Epidermal melanocyte (primary cell): ENCODE results near the gene NOTCH2.

Source experiments
- DNase-seq: peaks from one replicate; pipeline ENCODE4 v3.0.0; 2011; ENCODE audit warnings: low spot score; ENCODE audit not compliant: insufficient read length

NOTCH2 gene

GRCh38 chr1:119946724-119947123 lies 122.7 kb downstream of the NOTCH2 start:
- DNase-seq, result no peak

GRCh38 chr1:119943216-119943615 lies 126.2 kb downstream of the NOTCH2 start:
- no peak for DNase-seq

DNA sequence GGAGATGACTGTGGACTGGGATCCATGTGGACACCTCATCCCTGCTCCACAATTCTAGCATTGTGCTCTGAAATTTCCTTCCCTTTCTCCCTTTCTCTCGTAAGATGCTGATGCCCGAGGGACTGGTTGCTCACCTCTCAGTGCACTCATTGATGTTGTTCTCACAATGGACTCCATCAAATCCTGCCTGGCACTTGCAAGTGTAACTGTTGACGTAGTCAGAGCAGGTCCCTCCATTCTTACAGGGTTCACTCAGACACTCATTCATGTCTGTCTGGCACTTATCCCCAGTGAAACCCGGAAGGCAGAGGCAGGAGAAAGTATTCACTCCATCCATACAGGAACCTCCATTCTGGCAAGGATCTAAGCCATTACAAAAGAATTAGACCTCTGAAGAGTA lies 128.1 kb downstream of the NOTCH2 start:
- DNase-seq, result no peak

GRCh38 chr1:119940697-119941096 lies 128.8 kb downstream of the NOTCH2 start:
- DNase-seq, result no peak

GRCh38 chr1:119937198-119937597 lies 132.3 kb downstream of the NOTCH2 start:
- DNase-seq, result no peak

DNA sequence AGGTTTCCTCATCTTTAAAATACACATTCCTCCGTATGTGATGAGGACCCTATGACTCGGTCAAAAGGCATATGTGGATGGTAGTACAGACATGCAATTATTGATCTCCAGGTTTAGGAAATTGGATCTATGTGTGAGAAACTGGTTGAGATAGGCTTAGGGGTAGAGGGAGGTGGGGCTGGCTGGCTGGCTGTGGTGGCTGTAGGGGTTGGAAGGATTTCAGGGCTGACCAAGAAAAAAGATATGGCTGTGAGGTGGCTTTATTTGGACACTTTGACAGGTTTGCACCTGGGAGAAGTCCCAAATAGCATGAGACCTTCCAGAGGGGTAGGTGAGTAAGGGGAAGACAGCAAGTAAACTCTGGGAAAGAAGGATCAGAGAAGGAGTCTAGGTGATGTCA lies 133.5 kb downstream of the NOTCH2 start:
- no peak for DNase-seq

DNA sequence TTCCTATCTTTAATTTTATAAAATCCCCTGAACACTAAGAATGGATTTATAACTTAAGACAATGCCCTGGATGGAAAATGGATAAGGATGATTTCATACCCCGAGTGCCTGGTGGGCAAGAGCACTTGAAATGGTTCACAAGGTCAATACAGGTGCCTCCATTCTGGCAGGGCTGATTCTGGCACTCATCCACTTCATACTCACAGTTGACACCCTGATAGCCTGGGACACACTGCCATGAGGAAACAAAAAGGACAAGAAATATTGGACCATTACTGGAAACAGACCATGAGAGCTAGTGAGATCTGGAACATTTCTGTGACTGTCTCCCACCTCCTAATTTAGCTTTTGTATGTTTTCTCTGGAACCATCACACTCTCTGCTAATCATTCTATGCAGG lies 134.1 kb downstream of the NOTCH2 start:
- no peak for DNase-seq

DNA sequence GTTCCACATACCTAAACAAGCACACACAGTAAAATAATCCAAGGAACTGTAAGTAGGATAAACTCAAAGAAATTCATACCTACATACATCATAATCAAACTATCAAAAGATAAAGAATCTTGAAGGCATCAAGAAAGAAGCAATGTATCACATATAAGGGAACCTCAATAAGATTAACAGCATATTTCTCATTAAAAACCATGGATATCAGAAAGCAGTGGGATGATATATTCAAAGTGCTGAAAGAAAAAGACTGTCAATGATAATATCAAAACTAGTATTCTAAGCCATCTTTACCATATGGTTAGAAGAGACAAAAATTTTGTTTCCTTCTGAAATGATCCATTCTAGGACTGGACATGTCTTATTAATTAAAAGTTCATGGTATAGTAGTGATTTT lies 136.1 kb downstream of the NOTCH2 start:
- DNase-seq, result no peak

- no peak for DNase-seq
Measured at GRCh38 chr1:119929643-119930315, 139.7 kb downstream of the NOTCH2 start.

- no peak for DNase-seq
Measured at GRCh38 chr1:119926553-119926952, 142.9 kb downstream of the NOTCH2 start.

DNA sequence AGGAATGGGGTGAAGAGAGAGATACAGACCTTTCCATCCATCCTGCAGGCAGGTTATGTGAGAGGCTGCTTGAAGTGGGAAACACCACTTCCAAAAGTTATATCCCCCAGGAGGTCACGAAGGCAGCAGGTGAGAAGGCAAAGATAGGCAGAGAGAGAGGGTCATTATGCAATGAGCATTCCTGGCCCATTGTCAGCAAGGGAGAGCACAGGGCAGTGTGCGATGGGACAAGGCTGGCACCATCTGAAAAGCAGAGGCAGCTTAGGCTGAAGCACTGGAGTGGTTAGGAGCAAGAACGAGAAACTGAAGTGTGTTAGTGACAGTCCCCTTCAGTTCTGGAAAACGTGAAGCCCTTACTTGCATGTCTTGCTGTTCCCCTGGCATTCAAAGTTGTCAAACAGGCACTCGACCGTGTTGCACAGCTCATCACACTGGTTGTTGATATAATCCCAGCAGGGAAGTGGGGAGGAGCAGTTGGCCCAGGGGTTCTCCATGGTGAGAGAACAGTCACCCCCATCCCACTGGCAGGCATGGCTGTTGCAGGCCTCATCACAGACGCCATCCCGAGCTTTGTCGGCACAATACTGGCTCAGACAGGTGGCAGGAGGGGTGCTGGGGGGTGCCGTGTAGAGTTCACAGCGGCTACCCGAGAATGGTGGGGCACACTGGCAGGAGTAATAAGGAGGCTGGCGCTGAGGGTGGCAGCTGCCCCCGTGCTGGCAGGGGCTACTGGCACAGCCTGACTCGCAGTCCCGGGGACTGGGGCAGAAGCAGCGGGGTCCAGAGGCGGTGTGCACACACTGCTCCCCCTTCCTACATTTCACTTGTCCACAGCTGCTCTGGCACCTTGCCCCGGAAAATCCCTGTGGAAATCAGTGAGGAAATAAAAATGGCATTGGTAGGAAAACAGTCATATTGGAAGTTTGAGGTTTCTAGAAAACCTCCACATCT lies 144.2 kb downstream of the NOTCH2 start:
- DNase-seq, result no peak

GRCh38 chr1:119920104-119920968 lies 149.1 kb downstream of the NOTCH2 start:
- DNase-seq, result no peak

DNA sequence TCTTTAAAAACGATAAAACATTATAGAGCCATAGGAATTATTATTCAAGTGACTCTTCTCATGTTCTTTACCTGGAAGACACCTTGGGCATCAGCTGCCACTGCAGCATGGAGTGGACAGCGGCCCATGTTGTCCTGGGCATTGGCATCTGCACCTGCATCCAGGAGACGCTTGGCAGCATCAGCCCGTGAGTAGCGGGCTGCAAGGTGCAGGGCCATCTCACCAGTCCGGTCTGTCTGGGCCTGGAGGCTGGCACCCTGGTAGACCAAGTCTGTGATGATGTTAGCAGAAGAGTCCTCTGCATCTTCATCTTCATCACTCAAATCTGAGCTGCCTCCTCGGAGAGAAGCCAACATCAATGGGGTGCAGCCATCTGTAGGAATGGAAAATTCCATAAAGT lies 150.2 kb downstream of the NOTCH2 start:
- no peak for DNase-seq

DNA sequence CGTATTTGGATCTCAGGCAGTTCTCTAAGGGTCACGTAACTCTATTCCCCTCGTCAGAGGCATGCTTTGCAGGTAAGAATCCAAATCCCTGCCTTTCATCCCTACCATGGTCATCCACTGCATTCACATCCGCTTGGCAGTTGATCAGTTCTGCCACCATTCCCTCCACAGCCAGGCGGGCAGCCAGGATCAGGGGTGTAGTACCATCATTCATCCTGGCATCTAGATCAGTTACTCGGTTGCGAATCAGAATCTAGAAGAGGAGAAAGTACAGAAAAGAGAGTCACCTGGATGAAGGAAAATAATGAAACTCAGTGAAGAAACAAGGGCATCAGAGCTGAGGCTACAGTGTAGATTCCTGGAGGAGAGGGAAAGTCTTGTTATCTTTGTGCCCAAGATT lies 151.2 kb downstream of the NOTCH2 start:
- DNase-seq, result no peak

- no peak for DNase-seq
Measured at GRCh38 chr1:119917304-119918055, 152.0 kb downstream of the NOTCH2 start.

DNA sequence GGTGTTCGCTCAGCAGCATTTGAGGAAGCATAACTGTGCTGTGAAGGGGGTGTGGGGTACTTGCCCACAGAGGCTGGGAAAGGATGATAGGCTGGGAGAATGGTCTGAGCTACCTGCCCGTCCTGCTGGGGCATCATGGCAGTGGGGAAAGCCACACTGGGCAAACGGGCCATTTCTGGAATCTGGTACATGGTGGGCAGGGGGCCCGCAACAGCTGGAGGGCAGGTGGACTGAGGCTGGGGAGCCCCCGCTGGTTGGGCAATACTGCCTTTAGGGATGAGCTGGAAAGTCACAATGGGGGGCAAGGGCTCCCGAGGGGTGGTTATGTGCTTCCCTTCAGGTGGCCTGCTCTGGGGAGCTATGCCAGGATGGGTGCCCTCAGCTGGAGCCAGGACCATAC lies 153.9 kb downstream of the NOTCH2 start:
- no peak for DNase-seq

DNA sequence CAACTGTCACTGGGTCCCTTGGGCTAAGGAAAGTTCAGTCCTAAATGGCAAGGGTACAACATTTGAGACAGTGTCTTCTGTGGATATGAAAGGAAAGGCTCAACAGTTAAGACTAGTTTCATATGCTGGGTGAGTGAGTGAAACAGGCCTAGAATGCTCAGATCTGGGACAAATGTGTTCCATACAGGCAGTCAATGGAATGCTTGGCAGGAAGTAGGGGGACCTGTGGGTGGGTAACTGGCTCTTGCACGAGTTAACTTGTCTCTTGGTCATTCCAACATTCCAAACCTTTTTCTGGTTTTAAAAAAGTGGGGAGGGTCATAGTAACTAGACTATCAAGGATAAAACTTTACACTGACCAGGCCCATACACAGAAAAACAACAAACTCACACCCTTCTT lies 155.4 kb downstream of the NOTCH2 start:
- DNase-seq, result no peak

GRCh38 chr1:119912963-119913362 lies 156.5 kb downstream of the NOTCH2 start:
- DNase-seq, result no peak

- DNase-seq, result no peak
Measured at GRCh38 chr1:119911775-119912174, 157.7 kb downstream of the NOTCH2 start.

GRCh38 chr1:119910618-119911017 lies 158.8 kb downstream of the NOTCH2 start:
- DNase-seq, result no peak
